Measurements from ENCODE around the gene CNEP1R1. TPM values are rescaled to one million over a fixed set of nuclear protein-coding genes. Genes with fewer than 3 reads are reported as not detected.

The CNEP1R1 gene
- total and polyA plus RNA-seq, 2 of the 8 experiments (the other 6 are each of a cell fraction or from before 2014, with no cell fraction given), result 10.6 to 13.6 TPM

GRCh38 chr16:50083996-50084395 lies 59.0 kb downstream of the CNEP1R1 start (continued):
- TF ChIP-seq KDM4A (IDR thresholded peaks at IDR 0.05; ENCODE audit: low read depth, low read length, severe bottlenecking) (no peak), RAD21 (IDR thresholded peaks at IDR 0.05 in 1 of 2, conservative IDR thresholded peaks at IDR 0.05 in 1 of 2; ENCODE audit: low read depth in 2 of 2, low read length in 2 of 2) (no peak)
- TF ChIP-seq, protein P1, sequence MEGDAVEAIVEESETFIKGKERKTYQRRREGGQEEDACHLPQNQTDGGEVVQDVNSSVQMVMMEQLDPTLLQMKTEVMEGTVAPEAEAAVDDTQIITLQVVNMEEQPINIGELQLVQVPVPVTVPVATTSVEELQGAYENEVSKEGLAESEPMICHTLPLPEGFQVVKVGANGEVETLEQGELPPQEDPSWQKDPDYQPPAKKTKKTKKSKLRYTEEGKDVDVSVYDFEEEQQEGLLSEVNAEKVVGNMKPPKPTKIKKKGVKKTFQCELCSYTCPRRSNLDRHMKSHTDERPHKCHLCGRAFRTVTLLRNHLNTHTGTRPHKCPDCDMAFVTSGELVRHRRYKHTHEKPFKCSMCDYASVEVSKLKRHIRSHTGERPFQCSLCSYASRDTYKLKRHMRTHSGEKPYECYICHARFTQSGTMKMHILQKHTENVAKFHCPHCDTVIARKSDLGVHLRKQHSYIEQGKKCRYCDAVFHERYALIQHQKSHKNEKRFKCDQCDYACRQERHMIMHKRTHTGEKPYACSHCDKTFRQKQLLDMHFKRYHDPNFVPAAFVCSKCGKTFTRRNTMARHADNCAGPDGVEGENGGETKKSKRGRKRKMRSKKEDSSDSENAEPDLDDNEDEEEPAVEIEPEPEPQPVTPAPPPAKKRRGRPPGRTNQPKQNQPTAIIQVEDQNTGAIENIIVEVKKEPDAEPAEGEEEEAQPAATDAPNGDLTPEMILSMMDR (IDR thresholded peaks at IDR 0.05; ENCODE audit: control extremely low read depth in 1 of 3, insufficient read depth in 1 of 3, low read depth in 1 of 3, low read length in 3 of 3), result no peak
